Chondrocyte (in vitro differentiated cells): ENCODE results near the gene AFF2. TPM values are rescaled to one million over a fixed set of nuclear protein-coding genes. Genes with fewer than 3 reads are reported as not detected.

ENCODE experiments used
- DNase-seq: peaks from one replicate; pipeline ENCODE4 v3.0.0; 2021; ENCODE audit warnings: mixed read lengths, low spot score
- H3K27ac Mint-ChIP-seq: one replicate; pipeline ENCODE4 v1.8.0; 2021; ENCODE audit warnings: mild to moderate bottlenecking, moderate library complexity, mixed read lengths; ENCODE audit not compliant: unreplicated experiment
- H3K27me3 Mint-ChIP-seq: 2 replicates; pipeline ENCODE4 v1.8.0; 2021; ENCODE audit warnings: low read depth, mixed read lengths
- H3K36me3 Mint-ChIP-seq: 2 replicates; pipeline ENCODE4 v1.8.0; 2021; ENCODE audit warnings: low read depth, mixed read lengths
- H3K4me1 Mint-ChIP-seq: 2 replicates; pipeline ENCODE4 v1.8.0; 2021; ENCODE audit warnings: low read depth, mild to moderate bottlenecking, mixed read lengths
- H3K4me3 Mint-ChIP-seq: one replicate; pipeline ENCODE4 v1.8.0; 2021; ENCODE audit warnings: mild to moderate bottlenecking, moderate library complexity, mixed read lengths; ENCODE audit not compliant: unreplicated experiment
- H3K9me3 Mint-ChIP-seq: 2 replicates; pipeline ENCODE4 v1.8.0; 2021; ENCODE audit warnings: low read depth, mixed read lengths
- total RNA-seq: library from RNA; stranded (reverse); gene quantifications from 3 replicates; pipeline ENCODE4 v1.2.1, GENCODE V29; 2021
- TF ChIP-seq, protein P1 (sequence below): fragments of 200-600 bp; sonication (generic); IDR thresholded peaks from 2 replicates; pipeline ENCODE4 v1.5.0; 2021; ENCODE audit warnings: antibody characterized with exemption, mild to moderate bottlenecking, moderate library complexity

AFF2 gene
- total RNA-seq, 1 donor from 2014 or later, result 22.4 TPM

- H3K9me3 Mint-ChIP-seq, result peaks cover 20% of the 10 kb centered on the region
- DNase-seq, result no peak
- TF ChIP-seq, protein P1, sequence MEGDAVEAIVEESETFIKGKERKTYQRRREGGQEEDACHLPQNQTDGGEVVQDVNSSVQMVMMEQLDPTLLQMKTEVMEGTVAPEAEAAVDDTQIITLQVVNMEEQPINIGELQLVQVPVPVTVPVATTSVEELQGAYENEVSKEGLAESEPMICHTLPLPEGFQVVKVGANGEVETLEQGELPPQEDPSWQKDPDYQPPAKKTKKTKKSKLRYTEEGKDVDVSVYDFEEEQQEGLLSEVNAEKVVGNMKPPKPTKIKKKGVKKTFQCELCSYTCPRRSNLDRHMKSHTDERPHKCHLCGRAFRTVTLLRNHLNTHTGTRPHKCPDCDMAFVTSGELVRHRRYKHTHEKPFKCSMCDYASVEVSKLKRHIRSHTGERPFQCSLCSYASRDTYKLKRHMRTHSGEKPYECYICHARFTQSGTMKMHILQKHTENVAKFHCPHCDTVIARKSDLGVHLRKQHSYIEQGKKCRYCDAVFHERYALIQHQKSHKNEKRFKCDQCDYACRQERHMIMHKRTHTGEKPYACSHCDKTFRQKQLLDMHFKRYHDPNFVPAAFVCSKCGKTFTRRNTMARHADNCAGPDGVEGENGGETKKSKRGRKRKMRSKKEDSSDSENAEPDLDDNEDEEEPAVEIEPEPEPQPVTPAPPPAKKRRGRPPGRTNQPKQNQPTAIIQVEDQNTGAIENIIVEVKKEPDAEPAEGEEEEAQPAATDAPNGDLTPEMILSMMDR, result no peak
- peaks cover 3% of the 10 kb centered on the region for H3K36me3 Mint-ChIP-seq
- no peaks in the 10 kb centered on the region for H3K4me1 Mint-ChIP-seq
- H3K4me3 Mint-ChIP-seq, result no peak overlapping the region
- H3K27me3 Mint-ChIP-seq, result no peaks in the 10 kb centered on the region
- no peak overlapping the region for H3K27ac Mint-ChIP-seq
Measured at GRCh38 chrX:148555571-148556243, 55.3 kb downstream of the AFF2 start.

- Mint-ChIP-seq H3K36me3 (peaks cover 3% of the 10 kb centered on the region), H3K4me1 (no peaks in the 10 kb centered on the region)
Measured at GRCh38 chrX:148556498-148556897, 56.1 kb downstream of the AFF2 start.

DNA sequence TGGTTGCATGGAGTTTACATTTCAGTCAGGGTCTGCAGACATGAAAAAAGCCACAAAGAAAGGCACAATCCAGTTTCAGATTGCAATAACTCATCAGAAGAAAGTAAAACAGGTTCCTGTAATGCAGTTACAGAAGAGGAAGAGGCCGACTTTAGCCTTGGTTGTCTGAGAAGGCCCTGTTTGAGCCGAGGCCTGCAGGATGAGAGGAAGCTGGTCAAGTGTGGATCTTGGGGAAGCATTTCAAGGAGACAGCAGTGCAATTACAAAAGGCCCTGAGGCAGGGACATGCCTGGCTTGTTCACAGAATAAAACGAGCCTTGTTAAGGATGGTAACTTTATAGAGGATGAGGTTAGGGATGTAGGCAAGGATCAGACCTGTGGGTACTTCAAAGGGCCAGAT, 62.4 kb downstream of the AFF2 start:
- Mint-ChIP-seq H3K4me3 (no peak overlapping the region), H3K36me3 (peaks cover 3% of the 10 kb centered on the region), H3K27me3 (no peaks in the 10 kb centered on the region), H3K4me1 (peaks cover 11% of the 10 kb centered on the region), H3K9me3 (peaks cover 15% of the 10 kb centered on the region), H3K27ac (no peak overlapping the region)
- DNase-seq, result no peak
- TF ChIP-seq, protein P1, result no peak

More at GRCh38 chrX:148556498-148556897, 56.1 kb downstream of the AFF2 start:
- peaks cover 20% of the 10 kb centered on the region for H3K9me3 Mint-ChIP-seq
- no peak for DNase-seq
- H3K4me3 Mint-ChIP-seq, result no peak overlapping the region
- TF ChIP-seq, protein P1, result no peak
- no peaks in the 10 kb centered on the region for H3K27me3 Mint-ChIP-seq
- H3K27ac Mint-ChIP-seq, result no peak overlapping the region

DNA sequence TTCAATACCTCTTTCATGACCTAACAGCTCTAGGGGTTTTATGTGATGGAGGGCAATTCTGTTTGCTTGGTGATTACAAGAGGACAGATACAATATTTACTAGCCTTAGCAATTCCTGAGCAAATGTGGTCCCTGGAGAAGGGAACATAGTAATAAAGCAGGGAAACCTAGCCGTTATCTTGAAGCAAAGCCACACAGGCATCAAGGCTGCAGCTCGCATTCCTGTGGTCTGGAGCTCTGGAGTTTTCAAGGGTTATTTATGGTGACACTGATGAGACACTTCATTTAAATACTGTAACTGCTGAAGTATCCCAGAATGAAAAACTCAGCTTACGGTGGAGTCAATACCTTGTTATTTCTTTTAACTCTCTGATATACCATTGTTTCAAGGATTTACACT, 66.8 kb downstream of the AFF2 start:
- Mint-ChIP-seq H3K9me3 (peaks cover 7% of the 10 kb centered on the region), H3K27me3 (no peaks in the 10 kb centered on the region), H3K4me3 (no peak overlapping the region), H3K27ac (peak overlapping the region; percentile 6), H3K4me1 (peaks cover 17% of the 10 kb centered on the region), H3K36me3 (no peaks in the 10 kb centered on the region)
- DNase-seq, result no peak
- TF ChIP-seq, protein P1, result no peak

DNA sequence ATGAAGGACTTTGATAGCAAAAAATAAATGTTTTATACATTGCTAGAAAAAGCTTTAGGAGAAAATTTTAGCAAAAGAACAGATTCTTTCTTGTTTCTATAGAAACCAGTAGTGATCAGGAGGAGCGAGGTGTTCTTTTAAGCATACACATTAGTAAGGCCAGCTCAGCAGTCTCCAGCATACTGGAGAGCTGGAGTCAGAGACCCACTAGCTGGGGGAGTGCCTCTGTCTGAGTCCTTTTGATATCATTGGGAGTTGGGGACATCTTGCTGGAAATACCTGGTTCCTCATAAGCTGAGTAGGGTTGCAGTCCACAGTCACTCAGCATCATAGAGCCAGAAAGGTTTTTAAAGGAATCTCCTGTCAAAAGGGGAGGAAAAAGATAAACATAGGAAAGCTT, 67.4 kb downstream of the AFF2 start:
- no peaks in the 10 kb centered on the region for H3K27me3 Mint-ChIP-seq
- no peak overlapping the region for H3K27ac Mint-ChIP-seq
- peaks cover 2% of the 10 kb centered on the region for H3K9me3 Mint-ChIP-seq
- no peak for DNase-seq
- no peaks in the 10 kb centered on the region for H3K36me3 Mint-ChIP-seq
- TF ChIP-seq, protein P1, result no peak
- H3K4me3 Mint-ChIP-seq, result no peak overlapping the region
- peaks cover 17% of the 10 kb centered on the region for H3K4me1 Mint-ChIP-seq
